DOHH2 (cell line): Measurements from ENCODE around the gene PGAP3.

Source experiments
- CTCF ChIP-seq: fragments of 200-600 bp; sonication (generic); IDR thresholded peaks from one replicate; pipeline ENCODE4 v1.5.1; 2014; ENCODE audit warnings: antibody characterized with exemption, mild to moderate bottlenecking, low read depth, low read length; ENCODE audit not compliant: poor library complexity, severe bottlenecking
- EZH2phosphoT487 ChIP-seq: fragments of 200-600 bp; sonication (generic); IDR thresholded peaks from 2 replicates; pipeline ENCODE4 v1.6.1; 2017; ENCODE audit warnings: borderline replicate concordance, mild to moderate bottlenecking, antibody characterized with exemption, low read length, moderate library complexity, mixed read lengths

GRCh38 chr17:39642291-39643074, 45.4 kb downstream of the PGAP3 start:
- TF ChIP-seq CTCF = no peak
- no peak for TF ChIP-seq EZH2phosphoT487
